ENCODE data around the gene ELMO2.
"Not testable (repeated sequence)": the region's sequence is repeated elsewhere in the genome, so short reads cannot be mapped to it uniquely, and the experiment has no call there.

ELMO2 gene

GRCh38 chr20:46388937-46389336 is 17.5 kb downstream of the ELMO2 start:
- Histone ChIP-seq H3K9me2 (replicated peaks; ENCODE audit: control insufficient read depth, low read length) (no peaks in the 10 kb centered on the region), H3K4me2 (ENCODE audit: low read length) (no peak overlapping the region), H3K36me3 (ENCODE audit: control insufficient read depth, low read length) (peaks cover 33% of the 10 kb centered on the region), H3K27me3 (ENCODE audit: control insufficient read depth, low read length) (no peaks in the 10 kb centered on the region), H3K9me3 (ENCODE audit: control insufficient read depth, insufficient read depth, low read length) (no peaks in the 10 kb centered on the region), H3F3A (ENCODE audit: control insufficient read depth, insufficient read depth) (no peaks in the 10 kb centered on the region), H3K4me3 (ENCODE audit: low read length) (no peak overlapping the region), H3K4me1 (ENCODE audit: control insufficient read depth, low read length) (peaks cover 8% of the 10 kb centered on the region), H3K79me2 (ENCODE audit: control insufficient read depth, low read length) (no peaks in the 10 kb centered on the region), H3K27ac (ENCODE audit: low read depth, low read length) (no peak overlapping the region), H4K20me1 (ENCODE audit: control insufficient read depth, insufficient read depth, low read depth, low read length) (no peaks in the 10 kb centered on the region)
- no peak for TF ChIP-seq CTCF (IDR thresholded peaks at IDR 0.05; ENCODE audit: low read depth, low read length, poor library complexity, severe bottlenecking)
- TF ChIP-seq EZH2phosphoT487 (IDR thresholded peaks at IDR 0.05; ENCODE audit: borderline replicate concordance, low read length), result no peak

- H4K20me1 ChIP-seq (ENCODE audit: control insufficient read depth, insufficient read depth, low read depth, low read length), result no peaks in the 10 kb centered on the region
- TF ChIP-seq EZH2phosphoT487 (IDR thresholded peaks at IDR 0.05; ENCODE audit: borderline replicate concordance, low read length), result no peak
- TF ChIP-seq CTCF (IDR thresholded peaks at IDR 0.05; ENCODE audit: low read depth, low read length, poor library complexity, severe bottlenecking), result no peak
- H3K79me2 ChIP-seq (ENCODE audit: control insufficient read depth, low read length), result no peaks in the 10 kb centered on the region
- H3K9me3 ChIP-seq (ENCODE audit: control insufficient read depth, insufficient read depth, low read length), result no peaks in the 10 kb centered on the region
- no peaks in the 10 kb centered on the region for H3K9me2 ChIP-seq (replicated peaks; ENCODE audit: control insufficient read depth, low read length)
- no peak overlapping the region for H3K4me3 ChIP-seq (ENCODE audit: low read length)
- peaks cover 8% of the 10 kb centered on the region for H3K4me1 ChIP-seq (ENCODE audit: control insufficient read depth, low read length)
- no peak overlapping the region for H3K27ac ChIP-seq (ENCODE audit: low read depth, low read length)
- H3F3A ChIP-seq (ENCODE audit: control insufficient read depth, insufficient read depth), result no peaks in the 10 kb centered on the region
- H3K36me3 ChIP-seq (ENCODE audit: control insufficient read depth, low read length), result peaks cover 30% of the 10 kb centered on the region
- no peak overlapping the region for H3K4me2 ChIP-seq (ENCODE audit: low read length)
- H3K27me3 ChIP-seq (ENCODE audit: control insufficient read depth, low read length), result no peaks in the 10 kb centered on the region
Measured at GRCh38 chr20:46388201-46388836, 18.1 kb downstream of the ELMO2 start.

- H3K36me3 ChIP-seq (ENCODE audit: control insufficient read depth, low read length), result peaks cover 27% of the 10 kb centered on the region
Measured at GRCh38 chr20:46387054-46387453, 19.4 kb downstream of the ELMO2 start.

GRCh38 chr20:46378412-46379009 is 27.9 kb downstream of the ELMO2 start:
- Histone ChIP-seq H3F3A (ENCODE audit: control insufficient read depth, insufficient read depth) (no peaks in the 10 kb centered on the region), H3K9me3 (ENCODE audit: control insufficient read depth, insufficient read depth, low read length) (no peaks in the 10 kb centered on the region), H3K79me2 (ENCODE audit: control insufficient read depth, low read length) (no peaks in the 10 kb centered on the region), H3K36me3 (ENCODE audit: control insufficient read depth, low read length) (peaks cover 28% of the 10 kb centered on the region), H3K4me3 (ENCODE audit: low read length) (no peak overlapping the region), H3K4me1 (ENCODE audit: control insufficient read depth, low read length) (no peaks in the 10 kb centered on the region), H3K4me2 (ENCODE audit: low read length) (no peak overlapping the region), H4K20me1 (ENCODE audit: control insufficient read depth, insufficient read depth, low read depth, low read length) (no peaks in the 10 kb centered on the region), H3K27ac (ENCODE audit: low read depth, low read length) (no peak overlapping the region), H3K27me3 (ENCODE audit: control insufficient read depth, low read length) (no peaks in the 10 kb centered on the region), H3K9me2 (replicated peaks; ENCODE audit: control insufficient read depth, low read length) (no peaks in the 10 kb centered on the region)
- TF ChIP-seq CTCF (IDR thresholded peaks at IDR 0.05; ENCODE audit: low read depth, low read length, poor library complexity, severe bottlenecking) (no peak), EZH2phosphoT487 (IDR thresholded peaks at IDR 0.05; ENCODE audit: borderline replicate concordance, low read length) (no peak)

More at GRCh38 chr20:46387054-46387453, 19.4 kb downstream of the ELMO2 start:
- not testable (repeated sequence) for H3K4me3 ChIP-seq (ENCODE audit: low read length); H3K4me2 ChIP-seq (ENCODE audit: low read length); H4K20me1 ChIP-seq (ENCODE audit: control insufficient read depth, insufficient read depth, low read depth, low read length); H3F3A ChIP-seq (ENCODE audit: control insufficient read depth, insufficient read depth); H3K9me2 ChIP-seq (replicated peaks; ENCODE audit: control insufficient read depth, low read length); H3K27ac ChIP-seq (ENCODE audit: low read depth, low read length); H3K4me1 ChIP-seq (ENCODE audit: control insufficient read depth, low read length); H3K27me3 ChIP-seq (ENCODE audit: control insufficient read depth, low read length); H3K9me3 ChIP-seq (ENCODE audit: control insufficient read depth, insufficient read depth, low read length); H3K79me2 ChIP-seq (ENCODE audit: control insufficient read depth, low read length)
